RWPE1 (cell line): ENCODE measurements around the gene MAP4K2.

Experiments used
- CTCF ChIA-PET: fragments of 350-600 bp; sonication (Branson Sonifier 250); formaldehyde crosslinking; extraction: SDS; loops from one replicate; lab custom pipeline; 2021; lab: Yijun Ruan, JAX
- POLR2A ChIA-PET: fragments of 400-600 bp; formaldehyde crosslinking; extraction: SDS; loops from one replicate; lab custom pipeline; 2020; ENCODE audit warnings: antibody characterized with exemption; ENCODE audit not compliant: low non-redundant PET; lab: Yijun Ruan, JAX
- DNase-seq: peaks from one replicate; pipeline ENCODE4 v3.0.0; 2012; ENCODE audit warnings: low spot score
- H3K27ac ChIP-seq: fragments of 450-650 bp; 2 replicates; pipeline ENCODE4 v1.5.1; 2017
- CTCF ChIP-seq: fragments of 450-650 bp; conservative IDR thresholded peaks from 2 replicates; pipeline ENCODE4 v1.5.1; 2017; ENCODE audit warnings: low read depth, mild to moderate bottlenecking

Gene MAP4K2

GRCh38 chr11:64772303-64773018, 30.6 kb downstream of the MAP4K2 start:
- POLR2A ChIA-PET: no interaction called here
- TF ChIP-seq CTCF: no peak
- no peak overlapping the region for H3K27ac ChIP-seq
- no peak for DNase-seq
- CTCF ChIA-PET: interaction anchor here (0.6 kb wide), 1 partner anchor 47 kb away, joined by 8 read pairs; no protein-coding TSS in a partner anchor

GRCh38 chr11:64771861-64772260, 31.2 kb downstream of the MAP4K2 start:
- ChIA-PET POLR2A (no interaction called here), CTCF (no interaction called here)
- TF ChIP-seq CTCF: no peak
- DNase-seq: no peak
- no peak overlapping the region for H3K27ac ChIP-seq

GRCh38 chr11:64770120-64770519, 32.9 kb downstream of the MAP4K2 start:
- no peak for DNase-seq
- ChIA-PET CTCF (no interaction called here), POLR2A (no interaction called here)
- no peak for TF ChIP-seq CTCF
- H3K27ac ChIP-seq: no peak overlapping the region

GRCh38 chr11:64769283-64769682, 33.7 kb downstream of the MAP4K2 start:
- ChIA-PET CTCF (no interaction called here), POLR2A (no interaction called here)
- TF ChIP-seq CTCF: no peak
- H3K27ac ChIP-seq: no peak overlapping the region
- no peak for DNase-seq

GRCh38 chr11:64768300-64768694, 34.7 kb downstream of the MAP4K2 start:
- H3K27ac ChIP-seq: peak overlapping the region; percentile 85
- TF ChIP-seq CTCF: no peak
- DNase-seq: no peak
- ChIA-PET CTCF (interaction anchor here (0.7 to 1.1 kb wide), 2 partner anchors 22 to 638 kb away, joined by 3 read pairs; no protein-coding TSS in a partner anchor), POLR2A (no interaction called here)

- no peak for DNase-seq
- peak overlapping the region; percentile 85 for H3K27ac ChIP-seq
- TF ChIP-seq CTCF: peak; percentile 80
- ChIA-PET CTCF (interaction anchor here (0.7 to 1.1 kb wide), 2 partner anchors 21 to 639 kb away, joined by 3 read pairs; no protein-coding TSS in a partner anchor), POLR2A (no interaction called here)
These were observed 35.4 kb downstream of the MAP4K2 start for GRCh38 chr11:64767344-64768299.
